ENCODE measurements around the gene GIPR.

Gene GIPR

GRCh38 chr19:45636275-45636674, 31.7 kb upstream of the GIPR start:
- no peak for TF ChIP-seq CTCF (IDR thresholded peaks at IDR 0.05)

- TF ChIP-seq CTCF (IDR thresholded peaks at IDR 0.05), result no peak
These were observed 31.1 kb upstream of the GIPR start for GRCh38 chr19:45636902-45637301.

GRCh38 chr19:45637890-45638667, 29.9 kb upstream of the GIPR start:
- no peak for TF ChIP-seq CTCF (IDR thresholded peaks at IDR 0.05)

GRCh38 chr19:45638930-45639729, 28.9 kb upstream of the GIPR start, which contains the start of gene EML2:
Gene EML2, minus strand, starts transcription at chr19:45639397. Its CDS starts 21 bp downstream, at chr19:45639376.
- TF ChIP-seq CTCF (IDR thresholded peaks at IDR 0.05), result peak; percentile 32; the same call in 1 of the 2 replicates

GRCh38 chr19:45640849-45641273, 27.2 kb upstream of the GIPR start:
- no peak for TF ChIP-seq CTCF (IDR thresholded peaks at IDR 0.05)

- no peak for TF ChIP-seq CTCF (IDR thresholded peaks at IDR 0.05)
These were observed 26.5 kb upstream of the GIPR start for GRCh38 chr19:45641274-45642105.

All from LNCAP (cell line).